ENCODE data around the gene TANGO2.

The TANGO2 gene

GRCh38 chr22:20046730-20047129 lies 25.8 kb downstream of the TANGO2 start:
- no peak for DNase-seq

- no peak for DNase-seq
Measured at GRCh38 chr22:20051927-20052308, 31.0 kb downstream of the TANGO2 start.

- DNase-seq: no peak
Measured at GRCh38 chr22:20052309-20053259, 31.7 kb downstream of the TANGO2 start.

- DNase-seq: no peak
Measured at GRCh38 chr22:20053407-20054033, 32.6 kb downstream of the TANGO2 start.

GRCh38 chr22:20054034-20054427 lies 33.1 kb downstream of the TANGO2 start:
- DNase-seq: no peak

- DNase-seq: no peak
Measured at GRCh38 chr22:20054485-20054884, 33.6 kb downstream of the TANGO2 start.

GRCh38 chr22:20055144-20055543 lies 34.2 kb downstream of the TANGO2 start:
- DNase-seq: no peak

GRCh38 chr22:20055654-20056053 lies 34.7 kb downstream of the TANGO2 start:
- no peak for DNase-seq

- DNase-seq: no peak
Measured at GRCh38 chr22:20056161-20056560, 35.3 kb downstream of the TANGO2 start.

- no peak for DNase-seq
Measured at GRCh38 chr22:20056696-20057386, 35.9 kb downstream of the TANGO2 start.

GRCh38 chr22:20057596-20058268 lies 36.8 kb downstream of the TANGO2 start:
- no peak for DNase-seq

GRCh38 chr22:20058989-20059770 lies 38.3 kb downstream of the TANGO2 start:
- no peak for DNase-seq

- DNase-seq: no peak
Measured at GRCh38 chr22:20060700-20061480, 40.0 kb downstream of the TANGO2 start.

GRCh38 chr22:20061481-20061861 lies 40.6 kb downstream of the TANGO2 start:
- no peak for DNase-seq

GRCh38 chr22:20062043-20062765 lies 41.3 kb downstream of the TANGO2 start:
- no peak for DNase-seq

- no peak for DNase-seq
Measured at GRCh38 chr22:20062766-20063083, 41.8 kb downstream of the TANGO2 start.

- no peak for DNase-seq
Measured at GRCh38 chr22:20063271-20064139, 42.6 kb downstream of the TANGO2 start.

GRCh38 chr22:20064140-20064480 lies 43.2 kb downstream of the TANGO2 start:
- DNase-seq: no peak

- no peak for DNase-seq
Measured at GRCh38 chr22:20064545-20065262, 43.8 kb downstream of the TANGO2 start.

Measured in activated CD4-positive, alpha-beta T cell treated with anti-CD3 and anti-CD28 coated beads, Interleukin-2, amount 50 U/mL, for 4 hours (primary cell).